Gastroesophageal sphincter (tissue), 4 donors: ENCODE measurements around the gene VPS13C. TPM values are rescaled to one million over a fixed set of nuclear protein-coding genes. Genes with fewer than 3 reads are reported as not detected.

Experiments
- ATAC-seq: fragments of 150-250 bp; one replicate; pipeline ENCODE4 v1.9.1; 2016; ENCODE audit warnings: mild to moderate bottlenecking, moderate library complexity
- H3K27ac ChIP-seq, 4 donors: fragments of 200-600 bp; sonication (generic) in 3 of 4; 1 replicate in 3 of 4; 2 replicates in 1 of 4; pipeline ENCODE4 v1.5.1; 2016 to 2019
- H3K27me3 ChIP-seq: fragments of 200-600 bp; sonication (generic); one replicate; pipeline ENCODE4 v1.5.1; 2019
- H3K36me3 ChIP-seq, 2 donors: fragments of 200-600 bp; sonication (generic); one replicate each; pipeline ENCODE4 v1.5.1; 2019; ENCODE audit warnings: control low read depth in 1 of 2
- H3K4me1 ChIP-seq, 3 donors: fragments of 200-600 bp; sonication (generic); 1 replicate in 2 of 3; 2 replicates in 1 of 3; pipeline ENCODE4 v1.5.1; 2016 to 2019; ENCODE audit warnings: control low read depth in 2 of 3
- H3K4me3 ChIP-seq, 2 donors: fragments of 200-600 bp; sonication (generic); one replicate each; pipeline ENCODE4 v1.5.1; 2019; ENCODE audit warnings: mild to moderate bottlenecking in 1 of 2, moderate library complexity in 1 of 2
- H3K9me3 ChIP-seq, 3 donors: fragments of 200-600 bp; sonication (generic); one replicate each; pipeline ENCODE4 v1.5.1; 2017 to 2019; ENCODE audit warnings: control low read depth in 2 of 3
- CTCF ChIP-seq, 4 experiments: fragments of 200-600 bp in 2 of 4; fragments of 450-650 bp in 2 of 4; sonication (generic) in 1 of 4; IDR thresholded peaks; one replicate each; pipeline ENCODE4 v1.5.1; 2017 to 2019; ENCODE audit warnings: antibody characterized with exemption in 4 of 4, mild to moderate bottlenecking in 2 of 4, moderate library complexity in 2 of 4
- EP300 ChIP-seq: sonication (generic); formaldehyde crosslinking; IDR thresholded peaks from one replicate; pipeline ENCODE4 v1.6.1; 2017; ENCODE audit warnings: antibody characterized with exemption, mild to moderate bottlenecking
- POLR2A ChIP-seq, 2 donors: fragments of 450-650 bp; IDR thresholded peaks; one replicate each; pipeline ENCODE4 v1.6.1; 2017; ENCODE audit warnings: antibody characterized with exemption in 2 of 2, mild to moderate bottlenecking in 2 of 2, moderate library complexity in 1 of 2
- POLR2AphosphoS5 ChIP-seq: sonication (generic); formaldehyde crosslinking; IDR thresholded peaks from one replicate; pipeline ENCODE4 v1.6.1; 2017; ENCODE audit warnings: antibody characterized with exemption
- WGBS, 2 donors: methylation state at CpG; one replicate each; pipeline ENCODE4 v1.1.5; 2018; ENCODE audit warnings: low coverage in 1 of 2; 5-methylcytosine and 5-hydroxymethylcytosine counted together
- total RNA-seq, 4 donors: library from RNA; depleted of rRNA; stranded (reverse); fragments of >200 nt; gene quantifications; one replicate each; pipeline ENCODE4 v1.1.0, GENCODE V29; 2016

Gene VPS13C
- total RNA-seq, 4 donors from 2014 or later: 62.2 to 108 (median 83.4) TPM

- Histone ChIP-seq H3K27me3 (no peaks in the 10 kb centered on the region), H3K9me3 (no peaks in the 10 kb centered on the region), H3K4me3 (no peak overlapping the region), H3K4me1 (no peaks in the 10 kb centered on the region), H3K36me3 (no peaks in the 10 kb centered on the region), H3K27ac (no peak overlapping the region)
- TF ChIP-seq CTCF (IDR thresholded peaks at IDR 0.05) (no peak), POLR2A (IDR thresholded peaks at IDR 0.05) (no peak), POLR2AphosphoS5 (no peak), EP300 (no peak)
- WGBS, 2 donors: 93 to 97% methylated on average over 3 to 7 of the region's 7 CpGs
- no peak for ATAC-seq
Observed at GRCh38 chr15:61809216-61809615, 251.0 kb downstream of the VPS13C start.

- H3K27ac ChIP-seq: no peak overlapping the region
- no peak for ATAC-seq
- 66 to 77% methylated on average over 8 to 14 of the region's 14 CpGs for WGBS, 2 donors
- H3K27me3 ChIP-seq: no peaks in the 10 kb centered on the region
- no peaks in the 10 kb centered on the region for H3K36me3 ChIP-seq
- H3K9me3 ChIP-seq: no peaks in the 10 kb centered on the region
- no peak for TF ChIP-seq CTCF (IDR thresholded peaks at IDR 0.05)
- TF ChIP-seq EP300: no peak
- no peak for TF ChIP-seq POLR2AphosphoS5
- no peak for TF ChIP-seq POLR2A (IDR thresholded peaks at IDR 0.05)
- no peak overlapping the region for H3K4me3 ChIP-seq
- H3K4me1 ChIP-seq: no peaks in the 10 kb centered on the region
Observed at GRCh38 chr15:61807281-61807929, 252.8 kb downstream of the VPS13C start.

Other genes with a start within 250 kb of the VPS13C start
- under 1 TPM in 3 of 4 donors, not detected in 1; 0.12 to 0.40 (median 0.31) TPM for gene C2CD4A, start 6.5 kb upstream of the VPS13C start, total RNA-seq
- 1 to 10 TPM in 2 of 4 donors, under 1 TPM in 2; 0.17 to 2.7 (median 1.1) TPM for gene C2CD4B, start 104.8 kb upstream of the VPS13C start, total RNA-seq